ENCODE results near the gene FCER1G. TPM values are rescaled to one million over a fixed set of nuclear protein-coding genes. Genes with fewer than 3 reads are reported as not detected.
A peak's percentile ranks its signal among the peaks of the same experiment; 100 is the strongest.
"Not testable (repeated sequence)": the region's sequence is repeated elsewhere in the genome, so short reads cannot be mapped to it uniquely, and the experiment has no call there.

FCER1G gene
- total RNA-seq, 4 donors from 2014 or later: 1.6 to 50.4 (median 25.4) TPM

DNA sequence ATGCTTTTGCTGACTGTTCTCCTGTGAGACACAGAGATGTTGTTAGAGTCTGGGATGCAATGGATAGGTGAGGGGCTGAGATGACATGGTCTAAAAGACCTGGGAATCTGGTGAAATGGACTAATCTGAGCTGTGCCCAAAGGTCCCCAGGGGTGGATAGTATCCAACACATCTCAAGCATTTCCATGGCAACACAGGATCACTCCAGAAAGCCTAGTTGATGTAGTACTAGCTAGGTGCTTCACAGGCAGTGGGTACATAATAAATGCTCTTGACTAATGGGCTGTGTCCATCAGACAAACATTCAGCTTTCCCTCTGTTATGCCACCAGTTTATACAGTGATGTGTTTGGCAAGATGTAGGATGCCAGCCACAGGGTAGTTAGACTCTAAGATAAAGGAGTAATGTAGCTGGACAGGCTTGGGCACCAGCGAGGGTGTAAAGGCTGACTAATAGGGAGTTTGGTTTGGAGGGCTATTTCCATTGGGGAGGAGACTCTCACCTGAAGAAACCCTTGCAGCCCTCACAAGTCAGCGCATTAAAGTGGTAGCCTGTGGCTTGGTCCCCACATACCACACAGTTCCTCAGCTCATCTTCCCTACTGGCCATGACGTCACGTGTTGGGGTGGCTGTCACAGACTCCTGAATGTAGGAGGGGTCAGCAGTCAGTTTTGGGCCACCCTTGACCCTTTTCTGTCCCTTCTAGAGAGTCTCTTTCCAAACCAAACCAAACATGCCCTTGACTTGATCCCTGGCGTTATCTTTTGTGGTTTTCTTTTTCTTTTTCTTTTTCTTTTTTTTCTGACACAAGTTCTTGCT is 21.1 kb downstream of the FCER1G start:
- 72 to 74% methylated on average over 5 of the region's 5 CpGs for WGBS, 2 donors
- Histone ChIP-seq H3K4me3 (no peak overlapping the region), H3K36me3 (no peaks in the 10 kb centered on the region), H3K9me3 (no peaks in the 10 kb centered on the region), H3K27me3 (no peaks in the 10 kb centered on the region), H3K27ac (no peak overlapping the region), H3K4me1 (no peaks in the 10 kb centered on the region)
- intact Hi-C loops (cut with DNase I): no loop called here
- TF ChIP-seq, protein P1, sequence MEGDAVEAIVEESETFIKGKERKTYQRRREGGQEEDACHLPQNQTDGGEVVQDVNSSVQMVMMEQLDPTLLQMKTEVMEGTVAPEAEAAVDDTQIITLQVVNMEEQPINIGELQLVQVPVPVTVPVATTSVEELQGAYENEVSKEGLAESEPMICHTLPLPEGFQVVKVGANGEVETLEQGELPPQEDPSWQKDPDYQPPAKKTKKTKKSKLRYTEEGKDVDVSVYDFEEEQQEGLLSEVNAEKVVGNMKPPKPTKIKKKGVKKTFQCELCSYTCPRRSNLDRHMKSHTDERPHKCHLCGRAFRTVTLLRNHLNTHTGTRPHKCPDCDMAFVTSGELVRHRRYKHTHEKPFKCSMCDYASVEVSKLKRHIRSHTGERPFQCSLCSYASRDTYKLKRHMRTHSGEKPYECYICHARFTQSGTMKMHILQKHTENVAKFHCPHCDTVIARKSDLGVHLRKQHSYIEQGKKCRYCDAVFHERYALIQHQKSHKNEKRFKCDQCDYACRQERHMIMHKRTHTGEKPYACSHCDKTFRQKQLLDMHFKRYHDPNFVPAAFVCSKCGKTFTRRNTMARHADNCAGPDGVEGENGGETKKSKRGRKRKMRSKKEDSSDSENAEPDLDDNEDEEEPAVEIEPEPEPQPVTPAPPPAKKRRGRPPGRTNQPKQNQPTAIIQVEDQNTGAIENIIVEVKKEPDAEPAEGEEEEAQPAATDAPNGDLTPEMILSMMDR (IDR thresholded peaks at IDR 0.05): no peak
- no peak for TF ChIP-seq POLR2A (IDR thresholded peaks at IDR 0.05)
- no peak for DNase-seq

DNA sequence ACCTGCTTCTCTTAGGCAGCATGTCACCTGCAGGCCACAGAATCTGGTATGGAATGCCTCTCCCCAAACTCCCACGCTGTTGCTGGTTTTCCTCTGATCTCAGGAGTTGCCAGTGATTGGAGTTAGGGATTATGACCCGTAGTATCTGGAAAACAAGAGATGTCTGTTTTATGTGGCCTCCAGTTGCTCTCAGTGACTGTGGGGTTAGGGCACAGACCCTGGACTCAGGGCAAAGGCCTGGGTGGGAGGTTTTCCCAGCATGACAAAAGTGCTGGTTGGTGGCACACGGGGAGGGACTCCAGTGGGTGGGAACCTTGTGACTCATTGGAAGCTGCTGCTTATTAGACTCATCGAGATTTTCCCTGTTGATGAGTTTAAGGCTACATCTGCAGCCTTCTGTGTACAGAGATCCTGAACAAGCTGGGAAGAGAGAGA is 23.0 kb downstream of the FCER1G start, which contains the start of gene NR1I3:
TSS of gene NR1I3 (minus strand) at position 165 of the 435 bp plus-strand sequence. CDS start 1,638 bp downstream, outside the sequence.
- intact Hi-C loops (cut with DNase I): no loop called here
- H3K4me3 ChIP-seq: no peak within 1 kb of the TSS
- 58 to 62% methylated on average over 2 to 4 of the region's 4 CpGs for WGBS, 2 donors
- H3K4me1 ChIP-seq: no peaks in the 10 kb centered on the region
- no peaks in the 10 kb centered on the region for H3K27me3 ChIP-seq
- no peaks in the 10 kb centered on the region for H3K36me3 ChIP-seq
- no peak within 1 kb of the TSS for H3K27ac ChIP-seq
- TF ChIP-seq, protein P1 (IDR thresholded peaks at IDR 0.05): no peak
- no peak for TF ChIP-seq POLR2A (IDR thresholded peaks at IDR 0.05)
- no peaks in the 10 kb centered on the region for H3K9me3 ChIP-seq
- no peak for DNase-seq

DNA sequence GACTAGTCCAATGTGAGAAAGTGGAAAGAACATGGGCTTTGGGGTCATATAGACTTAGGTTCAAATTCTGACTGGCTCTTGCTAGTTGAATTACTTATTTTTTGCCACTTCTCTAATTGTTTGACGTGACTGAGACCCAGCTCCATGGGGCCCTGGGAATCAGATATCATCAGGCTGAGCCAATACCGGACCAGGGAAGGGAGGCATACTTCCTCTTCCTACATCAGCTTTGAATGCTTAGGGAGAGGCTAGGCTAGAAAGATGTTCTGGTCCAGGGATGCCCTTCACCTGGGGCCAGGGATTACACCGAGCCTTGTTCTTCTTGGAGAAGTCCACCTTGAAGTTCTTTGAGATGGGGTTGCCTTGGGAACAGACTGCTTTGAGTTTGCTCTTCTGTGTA is 26.6 kb downstream of the FCER1G start:
- peaks cover 0 to 13% (median 7%) of the 10 kb centered on the region in 3 donors for H3K4me1 ChIP-seq
- no peaks in the 10 kb centered on the region for H3K9me3 ChIP-seq
- no peak for DNase-seq
- intact Hi-C loops (cut with DNase I): no loop called here
- H3K36me3 ChIP-seq: no peaks in the 10 kb centered on the region
- no peak for TF ChIP-seq POLR2A (IDR thresholded peaks at IDR 0.05)
- 67 to 82% methylated on average over 1 to 3 of the region's 3 CpGs for WGBS, 2 donors
- no peaks in the 10 kb centered on the region for H3K27me3 ChIP-seq
- H3K27ac ChIP-seq: no peak overlapping the region
- no peak overlapping the region for H3K4me3 ChIP-seq

DNA sequence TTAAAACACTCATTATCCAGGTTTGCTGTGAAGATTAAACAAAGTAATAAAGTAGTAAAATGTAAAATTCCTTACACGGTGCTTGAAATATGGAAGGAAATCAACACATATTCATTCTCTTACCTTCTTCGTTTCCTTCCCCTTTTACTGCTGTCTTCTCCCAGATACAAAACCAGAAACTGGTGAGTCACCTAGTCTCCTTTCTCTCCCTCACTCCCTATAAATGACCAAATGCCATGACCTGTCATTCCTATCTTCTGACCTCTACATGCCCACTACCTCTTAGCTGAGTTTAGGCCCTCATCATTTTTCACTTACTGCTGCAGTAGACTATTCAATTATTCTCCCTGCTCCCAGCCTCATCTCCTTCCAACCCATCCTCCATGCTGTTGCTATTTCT is 27.2 kb downstream of the FCER1G start:
- no peak overlapping the region for H3K27ac ChIP-seq
- H3K4me1 ChIP-seq: peaks cover 0 to 13% (median 7%) of the 10 kb centered on the region in 3 donors
- H3K27me3 ChIP-seq: no peaks in the 10 kb centered on the region
- H3K9me3 ChIP-seq: no peaks in the 10 kb centered on the region
- H3K36me3 ChIP-seq: no peaks in the 10 kb centered on the region
- intact Hi-C loops (cut with DNase I): no loop called here
- TF ChIP-seq POLR2A (IDR thresholded peaks at IDR 0.05): no peak
- TF ChIP-seq, protein P1 (IDR thresholded peaks at IDR 0.05): no peak
- H3K4me3 ChIP-seq: no peak overlapping the region
- WGBS, 2 donors: 62 to 69% methylated on average over 2 of the region's 2 CpGs
- no peak for DNase-seq

DNA sequence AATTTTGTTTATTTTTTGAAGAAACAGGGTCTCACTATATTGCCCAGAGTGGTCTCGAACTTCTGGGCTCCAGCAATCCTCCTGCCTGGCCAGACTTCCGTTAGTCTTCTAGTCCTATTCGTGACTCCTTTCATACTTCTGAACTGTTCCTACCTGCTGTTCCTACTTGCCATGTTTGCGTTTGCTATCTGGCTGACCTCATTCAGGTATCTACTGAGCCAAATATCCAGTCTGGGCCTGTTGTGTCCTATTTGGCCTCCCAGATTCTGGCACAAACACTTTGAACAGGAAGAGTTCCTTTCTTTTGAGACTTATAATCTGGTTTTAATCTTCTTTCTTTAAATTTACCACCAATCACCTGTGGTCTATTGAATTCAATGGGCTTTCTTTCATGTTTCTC is 29.8 kb downstream of the FCER1G start:
- TF ChIP-seq, protein P1 (IDR thresholded peaks at IDR 0.05): no peak
- TF ChIP-seq POLR2A (IDR thresholded peaks at IDR 0.05): no peak
- intact Hi-C loops (cut with DNase I): no loop called here
- Histone ChIP-seq H3K9me3 (no peaks in the 10 kb centered on the region), H3K4me1 (peaks cover 0 to 13% (median 7%) of the 10 kb centered on the region in 3 donors), H3K4me3 (no peak overlapping the region), H3K27me3 (no peaks in the 10 kb centered on the region), H3K36me3 (no peaks in the 10 kb centered on the region), H3K27ac (peak overlapping the region in 3 of 4 donors; percentile 46 to 57 (median 57))
- DNase-seq: no peak
- WGBS, 2 donors: 43 to 44% methylated on average over 4 of the region's 4 CpGs

DNA sequence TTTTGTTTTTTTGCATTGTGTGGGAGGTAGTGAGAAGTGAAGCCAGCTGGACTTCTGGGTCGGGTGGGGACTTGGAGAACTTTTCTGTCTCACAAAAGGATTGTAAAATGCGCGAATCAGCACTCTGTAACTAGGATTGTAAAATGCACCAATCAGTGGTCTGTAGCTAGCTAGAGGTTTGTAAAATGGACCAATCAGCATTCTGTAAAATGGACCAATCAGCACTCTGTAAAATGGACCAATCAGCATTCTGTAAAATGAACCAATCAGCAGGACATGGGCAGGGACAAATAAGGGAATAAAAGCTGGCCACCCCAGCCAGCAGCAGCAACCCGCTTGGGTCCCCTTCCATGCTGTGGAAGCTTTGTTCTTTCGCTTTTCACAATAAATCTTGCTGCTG is 35.0 kb downstream of the FCER1G start:
- H3K4me1 ChIP-seq; H3K9me3 ChIP-seq; H3K36me3 ChIP-seq; intact Hi-C loops (cut with DNase I); H3K27ac ChIP-seq; H3K27me3 ChIP-seq; H3K4me3 ChIP-seq; DNase-seq: not testable (repeated sequence)
- 78 to 81% methylated on average over 3 to 5 of the region's 5 CpGs for WGBS, 2 donors

Measured in esophagus squamous epithelium (tissue), 5 donors.